SK-N-SH (cell line): Measurements from ENCODE around the gene CALML3. TPM values are rescaled to one million over a fixed set of nuclear protein-coding genes. Genes with fewer than 3 reads are reported as not detected.

Experiments used
- CTCF ChIA-PET: fragments of 300-600, 350-600 bp; formaldehyde crosslinking; extraction: SDS; loops from one replicate; lab custom pipeline; 2021; lab: Yijun Ruan, JAX
- POLR2A ChIA-PET: fragments of 350-600 bp; sonication (Branson Sonifier 250); formaldehyde crosslinking; extraction: SDS; loops from one replicate; lab custom pipeline; 2020; ENCODE audit warnings: antibody characterized with exemption, inconsistent platforms; lab: Yijun Ruan, JAX
- DNase-seq: peaks from one replicate; pipeline ENCODE4 v3.0.0; 2012
- H2AFZ ChIP-seq: fragments of 200-600 bp; sonication (generic); 2 replicates; pipeline ENCODE4 v1.8.1; 2016; ENCODE audit warnings: antibody characterized with exemption, mild to moderate bottlenecking, low read depth
- H3F3A ChIP-seq: fragments of 200-600 bp; sonication (generic); replicated peaks from 2 replicates; pipeline ENCODE3; 2016; ENCODE audit warnings: antibody characterized with exemption, mild to moderate bottlenecking; ENCODE audit not compliant: insufficient read depth
- H3K27ac ChIP-seq, 2 experiments: fragments of 200-500 bp in 1 of 2; fragments of 200-600 bp in 1 of 2; sonication (Bioruptor generic) in 1 of 2; sonication (generic), shearing (Covaris generic) in 1 of 2; 2 replicates each; pipeline versions ENCODE4 v1.5.1 to v1.6.1; 2014 to 2016; ENCODE audit warnings: low read depth in 2 of 2, inconsistent platforms in 1 of 2, low read length in 1 of 2, mild to moderate bottlenecking in 1 of 2, mixed read lengths in 1 of 2
- H3K27me3 ChIP-seq: fragments of 200-600 bp; sonication (generic), shearing (Covaris generic); 2 replicates; pipeline ENCODE4 v1.6.1; 2016; ENCODE audit warnings: mixed run types; ENCODE audit not compliant: insufficient read depth
- H3K36me3 ChIP-seq, 2 experiments: fragments of 200-500 bp in 1 of 2; fragments of 200-600 bp in 1 of 2; sonication (Bioruptor generic) in 1 of 2; sonication (generic) in 1 of 2; replicated peaks in 1 of 2; 2 replicates each; pipeline versions ENCODE3 to v1.5.1; 2014 to 2016; ENCODE audit warnings: low read length in 1 of 2, mild to moderate bottlenecking in 1 of 2; ENCODE audit not compliant: insufficient read depth in 2 of 2, control insufficient read depth in 1 of 2
- H3K4me1 ChIP-seq, 2 experiments: fragments of 200-500 bp in 1 of 2; fragments of 200-600 bp in 1 of 2; sonication (Bioruptor generic) in 1 of 2; sonication (generic), shearing (Covaris generic) in 1 of 2; 2 replicates each; pipeline versions ENCODE4 v1.5.1 to v1.6.1; 2014 to 2016; ENCODE audit warnings: low read depth in 1 of 2, low read length in 1 of 2, mixed run types in 1 of 2; ENCODE audit not compliant: insufficient read depth in 2 of 2, control insufficient read depth in 1 of 2
- H3K4me2 ChIP-seq: fragments of 200-600 bp; sonication (generic), shearing (Covaris generic); 2 replicates; pipeline ENCODE4 v1.6.1; 2017; ENCODE audit warnings: mixed run types
- H3K4me3 ChIP-seq, 2 experiments: fragments of 200-500 bp in 1 of 2; fragments of 200-600 bp in 1 of 2; sonication (Bioruptor generic) in 1 of 2; sonication (generic), shearing (Covaris generic) in 1 of 2; 2 replicates each; pipeline versions ENCODE4 v1.5.1 to v1.8.1; 2014 to 2016; ENCODE audit warnings: low read depth in 2 of 2, inconsistent platforms in 1 of 2, low read length in 1 of 2, mild to moderate bottlenecking in 1 of 2, mixed read lengths in 1 of 2, moderate library complexity in 1 of 2
- H3K79me2 ChIP-seq: fragments of 200-600 bp; sonication (generic); 2 replicates; pipeline ENCODE4 v1.8.1; 2017; ENCODE audit warnings: mild to moderate bottlenecking; ENCODE audit not compliant: insufficient read depth
- H3K9ac ChIP-seq: fragments of 200-600 bp; sonication (generic); 2 replicates; pipeline ENCODE4 v1.6.1; 2017; ENCODE audit warnings: mixed run types
- H3K9me2 ChIP-seq: fragments of 200-600 bp; sonication (generic); 2 replicates; pipeline ENCODE4 v1.6.1; 2017; ENCODE audit warnings: mixed run types
- H3K9me3 ChIP-seq: fragments of 200-600 bp; sonication (generic); 2 replicates; pipeline ENCODE4 v1.6.1; 2017; ENCODE audit warnings: mixed run types, mild to moderate bottlenecking, moderate library complexity
- H4K20me1 ChIP-seq: fragments of 200-600 bp; sonication (generic); 2 replicates; pipeline ENCODE4 v1.6.1; 2017; ENCODE audit warnings: mild to moderate bottlenecking, mixed run types; ENCODE audit not compliant: insufficient read depth
- EP300 ChIP-seq, 2 experiments: IDR thresholded peaks; 2 replicates each; pipeline versions ENCODE4 v1.4.0 to v1.6.1; 2012; ENCODE audit warnings: borderline replicate concordance in 1 of 2, low read depth in 1 of 2, low read length in 1 of 2
- FOSL2 ChIP-seq: IDR thresholded peaks from 2 replicates; pipeline ENCODE4 v1.4.0; 2012; ENCODE audit warnings: low read depth, mild to moderate bottlenecking, moderate library complexity, borderline replicate concordance
- FOXJ3 ChIP-seq: sonication (generic); formaldehyde crosslinking; IDR thresholded peaks from 2 replicates; pipeline ENCODE4 v1.5.1; 2020; ENCODE audit warnings: mild to moderate bottlenecking, missing genetic modification reagents
- FOXM1 ChIP-seq: IDR thresholded peaks from 2 replicates; pipeline ENCODE4 v1.4.0; 2012; ENCODE audit warnings: low read depth, mild to moderate bottlenecking
- GATA2 ChIP-seq: sonication (generic); formaldehyde crosslinking; IDR thresholded peaks from 2 replicates; pipeline ENCODE4 v1.5.0; 2020; ENCODE audit warnings: mild to moderate bottlenecking, missing genetic modification reagents
- JUND ChIP-seq: IDR thresholded peaks from 2 replicates; pipeline ENCODE4 v1.4.0; 2012
- MAX ChIP-seq: IDR thresholded peaks from 2 replicates; pipeline ENCODE4 v1.4.0; 2012; ENCODE audit warnings: low read depth
- MEF2A ChIP-seq: IDR thresholded peaks from 2 replicates; pipeline ENCODE4 v1.4.0; 2012; ENCODE audit warnings: low read depth, borderline replicate concordance
- MXI1 ChIP-seq: IDR thresholded peaks from 2 replicates; pipeline ENCODE4 v1.6.1; 2012; ENCODE audit warnings: mild to moderate bottlenecking, low read depth, low read length, improper control_type of control experiment
- NFIC ChIP-seq: IDR thresholded peaks from 2 replicates; pipeline ENCODE4 v1.4.0; 2012; ENCODE audit warnings: borderline replicate concordance
- POLR2AphosphoS5 ChIP-seq: IDR thresholded peaks from 2 replicates; pipeline ENCODE4 v1.6.1; 2012; ENCODE audit warnings: low read depth, low read length
- REST ChIP-seq: IDR thresholded peaks from 2 replicates; pipeline ENCODE4 v1.6.1; 2012; ENCODE audit warnings: mild to moderate bottlenecking, low read depth, low read length, moderate library complexity
- SIN3A ChIP-seq: IDR thresholded peaks from 2 replicates; pipeline ENCODE4 v1.6.1; 2012; ENCODE audit warnings: low read depth, mild to moderate bottlenecking, low read length, moderate library complexity, borderline replicate concordance
- TAF1 ChIP-seq: IDR thresholded peaks from 2 replicates; pipeline ENCODE4 v1.6.1; 2012; ENCODE audit warnings: low read depth, mild to moderate bottlenecking, low read length, moderate library complexity, borderline replicate concordance
- TCF12 ChIP-seq: IDR thresholded peaks from 2 replicates; pipeline ENCODE4 v1.4.0; 2012
- USF1 ChIP-seq: IDR thresholded peaks from 2 replicates; pipeline ENCODE4 v1.4.0; 2012; ENCODE audit warnings: low read depth, borderline replicate concordance
- USF2 ChIP-seq: fragments of 150-350 bp; IDR thresholded peaks from 2 replicates; pipeline ENCODE4 v1.6.1; 2017; ENCODE audit warnings: antibody characterized with exemption, low read length, low read depth, borderline replicate concordance
- WGBS: methylation state at CpG from one replicate; pipeline ENCODE4 v1.1.6; 2017; ENCODE audit warnings: low lambda C conversion rate; 5-methylcytosine and 5-hydroxymethylcytosine counted together
- polyA plus RNA-seq, 3 experiments: library from polyadenylated mRNA; depleted of rRNA; stranded (reverse); fragments of >200 nt; gene quantifications; 2 replicates each; pipeline ENCODE4 v1.2.3, GENCODE V29; 2012

The CALML3 gene
- polyA plus RNA-seq, 1 of the 3 experiments (the other 2 are of a cell fraction), result not detected

- Histone ChIP-seq H3K27ac (no peak overlapping the region), H3K4me2 (no peak overlapping the region), H3K9me3 (0 out of 2 replicates have a peak, but pooled peaks cover 14% of the 10 kb centered on the region), H4K20me1 (no peaks in the 10 kb centered on the region), H3K4me1 (no peaks in the 10 kb centered on the region), H3K9ac (no peak overlapping the region), H3K27me3 (no peaks in the 10 kb centered on the region), H3K9me2 (no peaks in the 10 kb centered on the region), H3K79me2 (no peaks in the 10 kb centered on the region), H3K4me3 (no peak overlapping the region), H2AFZ (no peak overlapping the region), H3F3A (no peaks in the 10 kb centered on the region), H3K36me3 (no peaks in the 10 kb centered on the region)
- ChIA-PET POLR2A (no interaction called here), CTCF (no interaction called here)
- TF ChIP-seq FOXM1, result no peak
- TF ChIP-seq FOXJ3 (CRISPR knock-in tag), result no peak
- TF ChIP-seq POLR2AphosphoS5, result no peak
- TF ChIP-seq MEF2A, result no peak
- TF ChIP-seq SIN3A, result no peak
- TF ChIP-seq MAX, result no peak
- no peak for TF ChIP-seq FOSL2
- no peak for TF ChIP-seq JUND
- TF ChIP-seq MXI1, result no peak
- no peak for TF ChIP-seq NFIC
- no peak for TF ChIP-seq TAF1
- TF ChIP-seq USF2, result no peak
- TF ChIP-seq GATA2 (CRISPR knock-in tag), result no peak
- no peak for TF ChIP-seq USF1
- no peak for TF ChIP-seq TCF12
- TF ChIP-seq EP300 (IDR thresholded peaks at IDR 0.05; ENCODE audit: borderline replicate concordance in 1 of 2, low read depth in 1 of 2, low read length in 1 of 2), result no peak
- TF ChIP-seq REST, result no peak
- DNase-seq, result no peak
- WGBS, result 87% methylated on average over 6 of the region's 6 CpGs
Measured at GRCh38 chr10:5537684-5538083, 12.9 kb downstream of the CALML3 start.
